Measurements from ENCODE around the gene PCDHB12.
"Not testable (repeated sequence)": the region's sequence is repeated elsewhere in the genome, so short reads cannot be mapped to it uniquely, and the experiment has no call there.

DNA sequence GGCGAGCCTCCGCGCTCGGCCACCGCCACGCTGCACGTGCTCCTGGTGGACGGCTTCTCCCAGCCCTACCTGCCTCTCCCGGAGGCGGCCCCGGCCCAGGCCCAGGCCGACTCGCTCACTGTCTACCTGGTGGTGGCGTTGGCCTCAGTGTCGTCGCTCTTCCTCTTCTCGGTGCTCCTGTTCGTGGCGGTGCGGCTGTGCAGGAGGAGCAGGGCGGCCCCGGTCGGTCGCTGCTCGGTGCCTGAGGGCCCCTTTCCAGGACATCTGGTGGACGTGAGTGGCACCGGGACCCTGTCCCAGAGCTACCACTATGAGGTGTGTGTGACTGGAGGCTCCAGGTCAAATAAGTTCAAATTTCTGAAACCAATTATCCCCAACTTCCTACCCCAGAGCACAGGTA, 2.3 kb downstream of the PCDHB12 start:
- TF ChIP-seq, protein P1, sequence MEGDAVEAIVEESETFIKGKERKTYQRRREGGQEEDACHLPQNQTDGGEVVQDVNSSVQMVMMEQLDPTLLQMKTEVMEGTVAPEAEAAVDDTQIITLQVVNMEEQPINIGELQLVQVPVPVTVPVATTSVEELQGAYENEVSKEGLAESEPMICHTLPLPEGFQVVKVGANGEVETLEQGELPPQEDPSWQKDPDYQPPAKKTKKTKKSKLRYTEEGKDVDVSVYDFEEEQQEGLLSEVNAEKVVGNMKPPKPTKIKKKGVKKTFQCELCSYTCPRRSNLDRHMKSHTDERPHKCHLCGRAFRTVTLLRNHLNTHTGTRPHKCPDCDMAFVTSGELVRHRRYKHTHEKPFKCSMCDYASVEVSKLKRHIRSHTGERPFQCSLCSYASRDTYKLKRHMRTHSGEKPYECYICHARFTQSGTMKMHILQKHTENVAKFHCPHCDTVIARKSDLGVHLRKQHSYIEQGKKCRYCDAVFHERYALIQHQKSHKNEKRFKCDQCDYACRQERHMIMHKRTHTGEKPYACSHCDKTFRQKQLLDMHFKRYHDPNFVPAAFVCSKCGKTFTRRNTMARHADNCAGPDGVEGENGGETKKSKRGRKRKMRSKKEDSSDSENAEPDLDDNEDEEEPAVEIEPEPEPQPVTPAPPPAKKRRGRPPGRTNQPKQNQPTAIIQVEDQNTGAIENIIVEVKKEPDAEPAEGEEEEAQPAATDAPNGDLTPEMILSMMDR (IDR thresholded peaks at IDR 0.05): not testable (repeated sequence)
- not testable (repeated sequence) for TF ChIP-seq POLR2AphosphoS5, POLR2A, EP300 (IDR thresholded peaks at IDR 0.05)
